ENCODE measurements around the gene C11orf65. TPM values are rescaled to one million over a fixed set of nuclear protein-coding genes. Genes with fewer than 3 reads are reported as not detected.

C11orf65 gene
- total RNA-seq, 1 experiment from 2014 or later = 0.62 TPM

DNA sequence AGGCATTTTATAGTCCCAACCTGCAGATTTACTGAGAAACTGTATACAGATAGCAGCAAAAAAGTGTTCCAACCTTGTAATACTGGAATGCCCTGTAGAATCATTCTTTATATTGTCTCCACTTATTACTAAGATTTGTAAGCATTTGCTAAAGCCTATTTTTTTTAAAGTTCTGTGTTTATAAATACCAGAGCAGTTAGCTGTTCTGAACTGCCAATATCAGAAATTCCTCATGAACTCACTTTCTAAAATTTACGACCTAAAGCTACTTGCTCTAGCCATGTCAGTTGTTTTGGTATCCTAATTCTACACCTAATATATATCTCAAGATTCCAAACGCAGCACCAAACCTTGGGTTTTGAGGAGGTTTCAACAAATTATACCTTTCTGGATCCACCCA, 103.2 kb downstream of the C11orf65 start:
- DNase-seq (peak; percentile 62), ATAC-seq (peak; percentile 45)
- ChIA-PET POLR2A (ENCODE audit: unreplicated experiment) (interaction anchor here (0.5 kb wide), 1 partner anchor 355 kb away, joined by 3 read pairs; the partner anchor contains the start of gene CUL5), CTCF (no interaction called here)
- Histone ChIP-seq H3K9ac (ENCODE audit: low read length) (no peak overlapping the region), H3K27me3 (ENCODE audit: low read length) (no peaks in the 10 kb centered on the region), H3K79me2 (ENCODE audit: low read length) (no peaks in the 10 kb centered on the region), H3K36me3 (ENCODE audit: low read depth, low read length) (no peaks in the 10 kb centered on the region), H3K9me2 (replicated peaks; ENCODE audit: low read length) (no peaks in the 10 kb centered on the region), H3K4me3 (ENCODE audit: low read length) (no peak overlapping the region), H3F3A (ENCODE audit: low read length, unreplicated experiment) (no peaks in the 10 kb centered on the region), H3K4me2 (ENCODE audit: low read length) (peak overlapping the region; percentile 21; the same call in 1 of the 2 replicates), H3K4me1 (ENCODE audit: insufficient read depth, low read length) (peaks cover 39% of the 10 kb centered on the region), H3K27ac (ENCODE audit: low read length) (no peak overlapping the region), H2AFZ (ENCODE audit: low read length) (no peak overlapping the region), H4K20me1 (ENCODE audit: low read length) (no peaks in the 10 kb centered on the region), H3K9me3 (ENCODE audit: low read length) (no peaks in the 10 kb centered on the region)
- BruUV-seq (replicated peaks) = no TSS peak
- no peak for TF ChIP-seq EZH2phosphoT487 (IDR thresholded peaks at IDR 0.05; ENCODE audit: borderline replicate concordance, low read length)
- TF ChIP-seq, protein P1, sequence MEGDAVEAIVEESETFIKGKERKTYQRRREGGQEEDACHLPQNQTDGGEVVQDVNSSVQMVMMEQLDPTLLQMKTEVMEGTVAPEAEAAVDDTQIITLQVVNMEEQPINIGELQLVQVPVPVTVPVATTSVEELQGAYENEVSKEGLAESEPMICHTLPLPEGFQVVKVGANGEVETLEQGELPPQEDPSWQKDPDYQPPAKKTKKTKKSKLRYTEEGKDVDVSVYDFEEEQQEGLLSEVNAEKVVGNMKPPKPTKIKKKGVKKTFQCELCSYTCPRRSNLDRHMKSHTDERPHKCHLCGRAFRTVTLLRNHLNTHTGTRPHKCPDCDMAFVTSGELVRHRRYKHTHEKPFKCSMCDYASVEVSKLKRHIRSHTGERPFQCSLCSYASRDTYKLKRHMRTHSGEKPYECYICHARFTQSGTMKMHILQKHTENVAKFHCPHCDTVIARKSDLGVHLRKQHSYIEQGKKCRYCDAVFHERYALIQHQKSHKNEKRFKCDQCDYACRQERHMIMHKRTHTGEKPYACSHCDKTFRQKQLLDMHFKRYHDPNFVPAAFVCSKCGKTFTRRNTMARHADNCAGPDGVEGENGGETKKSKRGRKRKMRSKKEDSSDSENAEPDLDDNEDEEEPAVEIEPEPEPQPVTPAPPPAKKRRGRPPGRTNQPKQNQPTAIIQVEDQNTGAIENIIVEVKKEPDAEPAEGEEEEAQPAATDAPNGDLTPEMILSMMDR (conservative IDR thresholded peaks at IDR 0.05; ENCODE audit: low read depth, low read length) = no peak
- no peak for TF ChIP-seq EZH2 (IDR thresholded peaks at IDR 0.05; ENCODE audit: low read length, unreplicated experiment)
- intact Hi-C loops (cut with micrococcal nuclease) = no loop called here

DNA sequence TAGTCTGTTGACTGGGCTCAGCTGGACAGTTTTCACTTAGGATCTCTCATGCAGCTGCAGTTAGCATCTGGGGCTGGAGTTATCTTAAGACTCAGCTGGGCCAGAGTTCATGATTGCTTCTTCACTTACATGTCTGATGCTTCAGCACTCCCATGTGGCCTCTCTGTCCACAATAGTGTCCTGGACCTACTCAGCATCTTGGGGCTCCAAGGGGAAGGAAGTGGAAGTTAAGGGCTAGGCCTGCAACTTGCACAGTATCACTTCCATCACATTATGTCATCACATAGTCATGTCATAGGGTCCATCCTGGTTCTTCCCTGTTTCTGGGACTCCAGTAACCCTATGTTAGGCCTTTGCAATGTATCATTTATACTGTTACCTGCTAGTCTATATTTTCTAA, 115.9 kb downstream of the C11orf65 start:
- CTCF ChIA-PET = no interaction called here
- POLR2A ChIA-PET (ENCODE audit: unreplicated experiment) = no interaction called here
- H3K9ac ChIP-seq (ENCODE audit: low read length) = no peak overlapping the region
- H3F3A ChIP-seq (ENCODE audit: low read length, unreplicated experiment) = no peaks in the 10 kb centered on the region
- DNase-seq = no peak
- no peaks in the 10 kb centered on the region for H3K79me2 ChIP-seq (ENCODE audit: low read length)
- TF ChIP-seq, protein P1 (conservative IDR thresholded peaks at IDR 0.05; ENCODE audit: low read depth, low read length) = no peak
- TF ChIP-seq EZH2phosphoT487 (IDR thresholded peaks at IDR 0.05; ENCODE audit: borderline replicate concordance, low read length) = no peak
- no peak for TF ChIP-seq EZH2 (IDR thresholded peaks at IDR 0.05; ENCODE audit: low read length, unreplicated experiment)
- H3K4me3 ChIP-seq (ENCODE audit: low read length) = no peak overlapping the region
- BruUV-seq (replicated peaks) = no TSS peak
- H3K27ac ChIP-seq (ENCODE audit: low read length) = no peak overlapping the region
- no peak overlapping the region for H3K4me2 ChIP-seq (ENCODE audit: low read length)
- no peaks in the 10 kb centered on the region for H3K27me3 ChIP-seq (ENCODE audit: low read length)
- H3K36me3 ChIP-seq (ENCODE audit: low read depth, low read length) = peaks cover 19% of the 10 kb centered on the region
- no peaks in the 10 kb centered on the region for H4K20me1 ChIP-seq (ENCODE audit: low read length)
- H3K9me3 ChIP-seq (ENCODE audit: low read length) = no peaks in the 10 kb centered on the region
- no peak overlapping the region for H2AFZ ChIP-seq (ENCODE audit: low read length)
- intact Hi-C loops (cut with micrococcal nuclease) = no loop called here
- no peaks in the 10 kb centered on the region for H3K9me2 ChIP-seq (replicated peaks; ENCODE audit: low read length)
- ATAC-seq = no peak
- no peaks in the 10 kb centered on the region for H3K4me1 ChIP-seq (ENCODE audit: insufficient read depth, low read length)

DNA sequence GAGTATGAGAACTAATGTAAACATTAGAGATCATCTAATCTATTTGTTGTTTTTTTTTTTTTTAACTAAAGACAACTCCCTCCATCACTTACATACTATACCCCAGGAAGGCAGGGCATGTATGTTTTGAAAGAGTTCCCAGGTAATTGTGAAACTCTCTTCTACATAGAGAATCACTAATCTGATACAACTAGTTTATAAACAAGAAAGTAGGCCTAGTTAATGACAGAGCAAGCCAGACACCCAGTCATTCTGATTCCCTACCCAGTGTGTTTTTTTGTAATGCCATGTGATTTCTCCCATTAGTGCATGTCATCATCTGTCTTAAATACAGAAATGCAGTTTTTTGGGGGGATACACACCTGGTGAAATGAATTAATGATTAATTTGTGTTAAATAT, 120.9 kb downstream of the C11orf65 start:
- H3F3A ChIP-seq (ENCODE audit: low read length, unreplicated experiment) = no peaks in the 10 kb centered on the region
- H3K4me3 ChIP-seq (ENCODE audit: low read length) = no peak overlapping the region
- ChIA-PET CTCF (no interaction called here), POLR2A (ENCODE audit: unreplicated experiment) (no interaction called here)
- H3K27ac ChIP-seq (ENCODE audit: low read length) = no peak overlapping the region
- BruUV-seq (replicated peaks) = no TSS peak
- no peaks in the 10 kb centered on the region for H3K9me3 ChIP-seq (ENCODE audit: low read length)
- DNase-seq (no peak), ATAC-seq (no peak)
- TF ChIP-seq EZH2 (IDR thresholded peaks at IDR 0.05; ENCODE audit: low read length, unreplicated experiment) = no peak
- TF ChIP-seq, protein P1 (conservative IDR thresholded peaks at IDR 0.05; ENCODE audit: low read depth, low read length) = no peak
- no peak for TF ChIP-seq EZH2phosphoT487 (IDR thresholded peaks at IDR 0.05; ENCODE audit: borderline replicate concordance, low read length)
- intact Hi-C loops (cut with micrococcal nuclease) = loop anchor here (10.0 kb wide), 1 partner anchor 118 kb away; the partner anchor contains the start of gene C11orf65
- no peaks in the 10 kb centered on the region for H3K79me2 ChIP-seq (ENCODE audit: low read length)
- H2AFZ ChIP-seq (ENCODE audit: low read length) = no peak overlapping the region
- peaks cover 6% of the 10 kb centered on the region for H3K4me1 ChIP-seq (ENCODE audit: insufficient read depth, low read length)
- no peaks in the 10 kb centered on the region for H4K20me1 ChIP-seq (ENCODE audit: low read length)
- peaks cover 5% of the 10 kb centered on the region; the same call in 1 of the 2 replicates for H3K36me3 ChIP-seq (ENCODE audit: low read depth, low read length)
- no peak overlapping the region for H3K9ac ChIP-seq (ENCODE audit: low read length)
- no peaks in the 10 kb centered on the region for H3K9me2 ChIP-seq (replicated peaks; ENCODE audit: low read length)
- no peaks in the 10 kb centered on the region for H3K27me3 ChIP-seq (ENCODE audit: low read length)
- no peak overlapping the region for H3K4me2 ChIP-seq (ENCODE audit: low read length)

All from PC-3 (cell line).